DOHH2 (cell line): ENCODE results near the gene SNRPA.

Experiments used
- H3F3A ChIP-seq: fragments of 200-600 bp; sonication (generic), shearing (Covaris generic); 2 replicates; pipeline ENCODE4 v1.6.0; 2016; ENCODE audit warnings: antibody characterized with exemption, mild to moderate bottlenecking; ENCODE audit not compliant: control insufficient read depth, insufficient read depth
- H3K27ac ChIP-seq: fragments of 200-600 bp; sonication (generic); 2 replicates; pipeline ENCODE4 v1.5.1; 2014; ENCODE audit warnings: low read depth, mild to moderate bottlenecking, low read length, moderate library complexity
- H3K27me3 ChIP-seq: fragments of 200-600 bp; sonication (generic); 2 replicates; pipeline ENCODE4 v1.6.1; 2014; ENCODE audit warnings: mild to moderate bottlenecking, low read length, mixed read lengths; ENCODE audit not compliant: control insufficient read depth
- H3K36me3 ChIP-seq: fragments of 200-600 bp; sonication (generic); 2 replicates; pipeline ENCODE4 v1.6.1; 2014; ENCODE audit warnings: mild to moderate bottlenecking, low read length, moderate library complexity, mixed read lengths; ENCODE audit not compliant: control insufficient read depth
- H3K4me1 ChIP-seq: fragments of 200-600 bp; sonication (generic); 2 replicates; pipeline ENCODE4 v1.6.1; 2014; ENCODE audit warnings: mild to moderate bottlenecking, low read length, mixed read lengths; ENCODE audit not compliant: control insufficient read depth
- H3K4me2 ChIP-seq: fragments of 200-600 bp; sonication (generic); 2 replicates; pipeline ENCODE4 v1.6.0; 2014; ENCODE audit warnings: mild to moderate bottlenecking, low read length, moderate library complexity
- H3K4me3 ChIP-seq: fragments of 200-600 bp; sonication (generic); 2 replicates; pipeline ENCODE4 v1.5.1; 2014; ENCODE audit warnings: mild to moderate bottlenecking, low read length, mixed read lengths
- H3K79me2 ChIP-seq: fragments of 200-600 bp; sonication (generic); 2 replicates; pipeline ENCODE4 v1.6.1; 2014; ENCODE audit warnings: mild to moderate bottlenecking, low read length, mixed read lengths; ENCODE audit not compliant: control insufficient read depth
- H3K9me2 ChIP-seq: fragments of 200-600 bp; sonication (generic); replicated peaks from 2 replicates; pipeline ENCODE4 v1.6.1; 2014; ENCODE audit warnings: mild to moderate bottlenecking, low read length, mixed read lengths; ENCODE audit not compliant: control insufficient read depth
- H3K9me3 ChIP-seq: fragments of 200-600 bp; sonication (generic); 2 replicates; pipeline ENCODE4 v1.6.1; 2014; ENCODE audit warnings: antibody characterized with exemption, low read length, mixed read lengths; ENCODE audit not compliant: control insufficient read depth, insufficient read depth
- H4K20me1 ChIP-seq: fragments of 200-600 bp; sonication (generic); 2 replicates; pipeline ENCODE4 v1.6.0; 2014; ENCODE audit warnings: low read depth, mild to moderate bottlenecking, antibody characterized with exemption, low read length, moderate library complexity; ENCODE audit not compliant: control insufficient read depth, insufficient read depth
- CTCF ChIP-seq: fragments of 200-600 bp; sonication (generic); IDR thresholded peaks from one replicate; pipeline ENCODE4 v1.5.1; 2014; ENCODE audit warnings: antibody characterized with exemption, mild to moderate bottlenecking, low read depth, low read length; ENCODE audit not compliant: poor library complexity, severe bottlenecking
- EZH2phosphoT487 ChIP-seq: fragments of 200-600 bp; sonication (generic); IDR thresholded peaks from 2 replicates; pipeline ENCODE4 v1.6.1; 2017; ENCODE audit warnings: borderline replicate concordance, mild to moderate bottlenecking, antibody characterized with exemption, low read length, moderate library complexity, mixed read lengths

The SNRPA gene

GRCh38 chr19:40713939-40714338, 37.1 kb upstream of the SNRPA start:
- Histone ChIP-seq H3F3A (no peaks in the 10 kb centered on the region), H3K27ac (no peak overlapping the region), H3K9me3 (no peaks in the 10 kb centered on the region), H3K4me3 (peak overlapping the region; percentile 78), H3K79me2 (peaks cover 35% of the 10 kb centered on the region), H3K9me2 (no peaks in the 10 kb centered on the region), H3K4me1 (peaks cover 33% of the 10 kb centered on the region), H3K36me3 (peaks cover 12% of the 10 kb centered on the region), H3K27me3 (no peaks in the 10 kb centered on the region), H4K20me1 (no peaks in the 10 kb centered on the region), H3K4me2 (peak overlapping the region; percentile 97; the same call in 1 of the 2 replicates)
- no peak for TF ChIP-seq CTCF
- TF ChIP-seq EZH2phosphoT487: no peak

- no peaks in the 10 kb centered on the region for H4K20me1 ChIP-seq
- H3K9me2 ChIP-seq: no peaks in the 10 kb centered on the region
- peaks cover 9% of the 10 kb centered on the region for H3K36me3 ChIP-seq
- TF ChIP-seq EZH2phosphoT487: no peak
- TF ChIP-seq CTCF: peak; percentile 20
- peaks cover 37% of the 10 kb centered on the region for H3K79me2 ChIP-seq
- peaks cover 40% of the 10 kb centered on the region for H3K4me1 ChIP-seq
- H3F3A ChIP-seq: no peaks in the 10 kb centered on the region
- no peaks in the 10 kb centered on the region for H3K9me3 ChIP-seq
- peak overlapping the region; percentile 78 for H3K4me3 ChIP-seq
- peak overlapping the region; percentile 57 for H3K27ac ChIP-seq
- peak overlapping the region; percentile 97 for H3K4me2 ChIP-seq
- H3K27me3 ChIP-seq: no peaks in the 10 kb centered on the region
Measured at GRCh38 chr19:40714441-40715299, 36.3 kb upstream of the SNRPA start.

- no peaks in the 10 kb centered on the region; the same call in 1 of the 2 replicates for H3F3A ChIP-seq
- peaks cover 37% of the 10 kb centered on the region for H3K79me2 ChIP-seq
- no peaks in the 10 kb centered on the region for H3K9me3 ChIP-seq
- peak overlapping the region; percentile 97 for H3K4me2 ChIP-seq
- peak overlapping the region; percentile 78 for H3K4me3 ChIP-seq
- H3K27ac ChIP-seq: peak overlapping the region; percentile 57
- H3K4me1 ChIP-seq: peaks cover 42% of the 10 kb centered on the region
- TF ChIP-seq EZH2phosphoT487 (no peak), CTCF (no peak)
- H3K9me2 ChIP-seq: no peaks in the 10 kb centered on the region
- no peaks in the 10 kb centered on the region for H3K27me3 ChIP-seq
- peaks cover 4% of the 10 kb centered on the region for H3K36me3 ChIP-seq
- no peaks in the 10 kb centered on the region for H4K20me1 ChIP-seq
Measured at GRCh38 chr19:40716031-40716481, 34.9 kb upstream of the SNRPA start.
